Lower leg skin (tissue), 3 donors: ENCODE results near the gene PLA2G12A.

Source experiments
- CTCF ChIP-seq, 3 donors: fragments of 450-650 bp; IDR thresholded peaks; one replicate each; pipeline ENCODE4 v1.5.1; 2016; ENCODE audit warnings: antibody characterized with exemption in 3 of 3, mild to moderate bottlenecking in 3 of 3, moderate library complexity in 2 of 3
- POLR2A ChIP-seq, 2 donors: fragments of 450-650 bp; IDR thresholded peaks; one replicate each; pipeline ENCODE4 v1.6.1; 2016 to 2017; ENCODE audit warnings: antibody characterized with exemption in 2 of 2, mild to moderate bottlenecking in 1 of 2, moderate library complexity in 1 of 2

GRCh38 chr4:109718759-109719158 is 11.1 kb downstream of the PLA2G12A start:
- TF ChIP-seq POLR2A (IDR thresholded peaks at IDR 0.05) (no peak), CTCF (IDR thresholded peaks at IDR 0.05) (no peak)
